H1 (cell line): Measurements from ENCODE around the gene ELFN2. TPM values are rescaled to one million over a fixed set of nuclear protein-coding genes. Genes with fewer than 3 reads are reported as not detected.

ENCODE experiments used
- ASH2L ChIP-seq: fragments of 200-600, 300-600 bp; sonication (generic); IDR thresholded peaks from one replicate; pipeline ENCODE4 v1.7.1; 2017; ENCODE audit warnings: low read length
- POU5F1 ChIP-seq: IDR thresholded peaks from 2 replicates; pipeline ENCODE4 v1.6.1; 2011; ENCODE audit warnings: low read depth, mild to moderate bottlenecking, low read length, moderate library complexity
- polyA plus RNA-seq, 7 experiments: library from polyadenylated mRNA; depleted of rRNA in 3 of 7; stranded (reverse) in 5 of 7; unstranded in 2 of 7; fragments of >200 nt in 5 of 7; fragments of 200-250 nt in 2 of 7; gene quantifications; 1 replicate in 5 of 7; 2 replicates in 1 of 7; 4 replicates in 1 of 7; pipeline versions ENCODE4 v1.2.1 to v1.2.3, GENCODE V29; 2011 to 2013; ENCODE audit warnings: missing spikeins in 2 of 7, mixed read lengths in 2 of 7
- total RNA-seq: library from RNA; stranded (reverse); fragmentation: NEBNext Ultra II Directional; extraction: Animal tissue kit (Norgen Biotek cat#: 25700); gene quantifications from 2 replicates; pipeline ENCODE4 v1.2.1, GENCODE V29; 2021
- TF ChIP-seq, protein P1 (sequence below): IDR thresholded peaks from 2 replicates; pipeline ENCODE4 v1.6.1; 2012; ENCODE audit warnings: low read length, inconsistent platforms
- TF ChIP-seq, protein P2 (sequence below): IDR thresholded peaks from 2 replicates; pipeline ENCODE4 v1.6.1; 2011; ENCODE audit warnings: low read depth, mild to moderate bottlenecking, low read length; ENCODE audit not compliant: insufficient read depth

ELFN2 gene
- total and polyA plus RNA-seq, 2 of the 8 experiments (the other 6 are each of a cell fraction or from before 2014, with no cell fraction given) = 0.63 to 0.88 TPM

DNA sequence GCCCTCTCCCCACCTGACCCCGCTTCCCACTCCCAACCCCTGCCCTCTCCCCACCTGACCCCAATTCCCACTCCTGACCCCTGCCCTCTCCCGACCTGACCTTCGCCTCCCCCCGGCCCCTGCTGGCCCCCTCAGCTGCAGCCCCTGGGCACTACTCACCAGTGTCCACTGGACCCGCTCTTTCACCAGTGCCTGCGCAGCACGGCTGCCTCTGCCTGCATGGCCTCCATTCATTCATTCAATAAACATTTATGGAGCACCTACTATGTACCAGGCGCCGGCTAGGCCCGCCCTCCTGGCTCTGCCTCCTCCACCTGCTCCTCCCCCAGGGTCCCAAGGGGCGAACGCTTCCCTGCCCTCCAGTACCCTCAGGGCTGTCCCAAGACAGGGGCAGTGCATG lies 42.6 kb downstream of the ELFN2 start (continued):
- TF ChIP-seq, protein P1, sequence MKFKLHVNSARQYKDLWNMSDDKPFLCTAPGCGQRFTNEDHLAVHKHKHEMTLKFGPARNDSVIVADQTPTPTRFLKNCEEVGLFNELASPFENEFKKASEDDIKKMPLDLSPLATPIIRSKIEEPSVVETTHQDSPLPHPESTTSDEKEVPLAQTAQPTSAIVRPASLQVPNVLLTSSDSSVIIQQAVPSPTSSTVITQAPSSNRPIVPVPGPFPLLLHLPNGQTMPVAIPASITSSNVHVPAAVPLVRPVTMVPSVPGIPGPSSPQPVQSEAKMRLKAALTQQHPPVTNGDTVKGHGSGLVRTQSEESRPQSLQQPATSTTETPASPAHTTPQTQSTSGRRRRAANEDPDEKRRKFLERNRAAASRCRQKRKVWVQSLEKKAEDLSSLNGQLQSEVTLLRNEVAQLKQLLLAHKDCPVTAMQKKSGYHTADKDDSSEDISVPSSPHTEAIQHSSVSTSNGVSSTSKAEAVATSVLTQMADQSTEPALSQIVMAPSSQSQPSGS = no peak
- TF ChIP-seq POU5F1 (no peak), ASH2L (no peak)
- TF ChIP-seq, protein P2, sequence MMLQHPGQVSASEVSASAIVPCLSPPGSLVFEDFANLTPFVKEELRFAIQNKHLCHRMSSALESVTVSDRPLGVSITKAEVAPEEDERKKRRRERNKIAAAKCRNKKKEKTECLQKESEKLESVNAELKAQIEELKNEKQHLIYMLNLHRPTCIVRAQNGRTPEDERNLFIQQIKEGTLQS = no peak
